PC-9 (cell line): ENCODE data around the gene RAB20. TPM values are rescaled to one million over a fixed set of nuclear protein-coding genes. Genes with fewer than 3 reads are reported as not detected.

ENCODE experiments used
- BruUV-seq: library from RNA; stranded (reverse); fragments of 400-500 nt; replicated peaks from 2 replicates; lab custom pipeline; 2021; lab: Mats Ljungman, UMichigan
- CTCF ChIA-PET: fragments of 300-600 bp; sonication (Branson Sonifier 250); formaldehyde crosslinking; loops from one replicate; lab custom pipeline; 2022; ENCODE audit warnings: antibody characterized with exemption; lab: Charles Lee
- POLR2A ChIA-PET: fragments of 300-600 bp; sonication (Branson Sonifier 250); formaldehyde crosslinking; loops from one replicate; lab custom pipeline; 2022; ENCODE audit warnings: antibody characterized with exemption; ENCODE audit not compliant: unreplicated experiment; lab: Charles Lee
- DNase-seq, 2 experiments: peaks; one replicate each; pipeline versions ENCODE4 v3.0.0 to v3.0.0-alpha.2; 2015 to 2022; ENCODE audit warnings: mixed read lengths in 1 of 2
- H2AFZ ChIP-seq: fragments of 200-600 bp; sonication (generic); 2 replicates; pipeline ENCODE4 v1.8.1; 2017; ENCODE audit warnings: antibody characterized with exemption
- H3F3A ChIP-seq: fragments of 200-600 bp; sonication (generic); 2 replicates; pipeline ENCODE4 v1.8.1; 2017; ENCODE audit warnings: antibody characterized with exemption, mild to moderate bottlenecking, low read depth; ENCODE audit not compliant: insufficient read depth
- H3K27ac ChIP-seq: fragments of 200-600 bp; sonication (generic); 2 replicates; pipeline ENCODE4 v1.6.1; 2016; ENCODE audit warnings: mixed run types
- H3K27me3 ChIP-seq: fragments of 200-600 bp; sonication (generic); 2 replicates; pipeline ENCODE4 v1.6.1; 2016; ENCODE audit warnings: low read depth, mixed run types; ENCODE audit not compliant: insufficient read depth
- H3K36me3 ChIP-seq: fragments of 200-600 bp; sonication (generic); 2 replicates; pipeline ENCODE4 v1.6.1; 2016; ENCODE audit warnings: low read depth, mixed run types
- H3K4me1 ChIP-seq: fragments of 200-600 bp; sonication (generic); replicated peaks from 2 replicates; pipeline ENCODE4 v1.6.1; 2016; ENCODE audit warnings: mixed run types; ENCODE audit not compliant: insufficient read depth
- H3K4me2 ChIP-seq: fragments of 200-600 bp; sonication (generic); 2 replicates; pipeline ENCODE4 v1.6.1; 2017; ENCODE audit warnings: mixed run types
- H3K4me3 ChIP-seq: fragments of 200-600 bp; sonication (generic); 2 replicates; pipeline ENCODE4 v1.6.1; 2016; ENCODE audit warnings: mixed run types
- H3K79me2 ChIP-seq: fragments of 200-600 bp; sonication (generic); 2 replicates; pipeline ENCODE4 v1.6.1; 2017; ENCODE audit warnings: low read depth, mixed run types
- H3K9me2 ChIP-seq: fragments of 200-600 bp; sonication (generic); 2 replicates; pipeline ENCODE4 v1.8.1; 2017; ENCODE audit warnings: mild to moderate bottlenecking; ENCODE audit not compliant: insufficient read depth
- H3K9me3 ChIP-seq: fragments of 200-600 bp; sonication (generic); 2 replicates; pipeline ENCODE4 v1.8.1; 2016; ENCODE audit warnings: low read depth; ENCODE audit not compliant: insufficient read depth
- H4K20me1 ChIP-seq: fragments of 200-600 bp; sonication (generic); 2 replicates; pipeline ENCODE4 v1.8.1; 2017; ENCODE audit not compliant: insufficient read depth
- CTCF ChIP-seq: fragments of 200-600 bp; sonication (generic); conservative IDR thresholded peaks from 2 replicates; pipeline ENCODE4 v1.6.1; 2017; ENCODE audit warnings: mixed run types, antibody characterized with exemption, mild to moderate bottlenecking, moderate library complexity
- EZH2 ChIP-seq: fragments of 200-600 bp; sonication (generic); IDR thresholded peaks from 2 replicates; pipeline ENCODE4 v1.8.0; 2017; ENCODE audit warnings: antibody characterized with exemption, low read depth
- intact Hi-C: fragments of 100-400 bp; cut with micrococcal nuclease; formaldehyde crosslinking; loops from one replicate; pipeline ENCODE4 v1.10.0; 2022; ENCODE audit not compliant: unreplicated experiment
- total RNA-seq: library from RNA; stranded (reverse); gene quantifications from 2 replicates; pipeline ENCODE4 v1.2.3, GENCODE V29; 2021

RAB20 gene
- total RNA-seq, 1 experiment from 2014 or later, result 31.9 TPM

- Histone ChIP-seq H3K4me3 (no peak overlapping the region), H3F3A (peaks cover 12% of the 10 kb centered on the region; the same call in 1 of the 2 replicates), H3K79me2 (peaks cover 84% of the 10 kb centered on the region), H3K36me3 (0 out of 2 replicates have a peak, but pooled peaks cover 4% of the 10 kb centered on the region), H3K27me3 (no peaks in the 10 kb centered on the region), H3K27ac (no peak overlapping the region), H2AFZ (no peak overlapping the region), H3K4me2 (no peak overlapping the region), H4K20me1 (no peaks in the 10 kb centered on the region), H3K9me2 (no peaks in the 10 kb centered on the region), H3K9me3 (no peaks in the 10 kb centered on the region; the same call in 1 of the 2 replicates), H3K4me1 (peaks cover 7% of the 10 kb centered on the region; the same call in 1 of the 2 replicates)
- ChIA-PET CTCF (no interaction called here), POLR2A (interaction anchor here (0.5 kb wide), 1 partner anchor 343 kb away, joined by 6 read pairs; no protein-coding TSS in a partner anchor)
- no peak for TF ChIP-seq EZH2
- TF ChIP-seq CTCF, result no peak
- no TSS peak for BruUV-seq
- intact Hi-C loops, result no loop called here
- DNase-seq, result no peak
Measured at GRCh38 chr13:110541526-110541920, 20.0 kb downstream of the RAB20 start.

DNA sequence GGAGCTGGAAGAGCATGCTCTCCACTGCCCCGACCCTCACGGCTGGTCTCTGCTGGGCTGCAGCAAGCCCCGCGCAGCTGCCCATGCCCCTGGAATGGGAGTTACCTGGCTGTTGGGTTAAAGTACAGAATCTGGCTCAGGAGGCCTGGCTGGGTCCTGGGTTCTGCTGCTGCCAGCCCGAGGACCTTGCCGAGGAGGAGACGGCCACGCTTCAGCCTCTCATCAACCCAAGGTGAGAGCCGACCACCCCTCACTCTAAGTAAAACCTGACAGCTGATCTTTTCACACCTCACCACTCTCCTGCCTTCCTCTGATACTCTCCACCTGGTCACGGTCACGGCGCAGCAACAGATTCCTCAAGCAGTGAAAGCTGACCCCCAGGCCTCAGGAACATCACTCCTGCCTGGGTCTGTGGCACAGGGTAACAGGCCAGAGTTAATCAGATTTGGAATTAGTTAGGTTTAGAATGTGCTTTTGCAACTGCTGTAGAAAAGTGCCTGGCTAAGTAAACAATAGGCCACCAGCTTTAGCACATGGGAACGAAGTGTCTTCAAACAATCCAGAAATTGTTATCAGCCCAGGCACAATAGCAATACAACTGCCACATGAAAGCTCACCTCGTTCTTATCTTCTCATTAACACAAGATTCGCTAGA, 20.5 kb downstream of the RAB20 start:
- CTCF ChIA-PET, result no interaction called here
- 0 out of 2 replicates have a peak, but pooled peaks cover 8% of the 10 kb centered on the region for H3F3A ChIP-seq
- no peak overlapping the region for H3K4me2 ChIP-seq
- H3K79me2 ChIP-seq, result peaks cover 83% of the 10 kb centered on the region
- no peak for TF ChIP-seq CTCF
- no peak for TF ChIP-seq EZH2
- no peaks in the 10 kb centered on the region; the same call in 1 of the 2 replicates for H3K9me3 ChIP-seq
- H2AFZ ChIP-seq, result no peak overlapping the region
- POLR2A ChIA-PET, result interaction anchor here (0.5 kb wide), 1 partner anchor 343 kb away, joined by 6 read pairs; no protein-coding TSS in a partner anchor
- H3K4me3 ChIP-seq, result no peak overlapping the region
- H4K20me1 ChIP-seq, result no peaks in the 10 kb centered on the region
- H3K27ac ChIP-seq, result no peak overlapping the region
- DNase-seq, result no peak
- BruUV-seq, result no TSS peak
- no peaks in the 10 kb centered on the region for H3K9me2 ChIP-seq
- H3K27me3 ChIP-seq, result no peaks in the 10 kb centered on the region
- H3K4me1 ChIP-seq, result peaks cover 2% of the 10 kb centered on the region; the same call in 1 of the 2 replicates
- H3K36me3 ChIP-seq, result 0 out of 2 replicates have a peak, but pooled peaks cover 4% of the 10 kb centered on the region
- intact Hi-C loops, result no loop called here

DNA sequence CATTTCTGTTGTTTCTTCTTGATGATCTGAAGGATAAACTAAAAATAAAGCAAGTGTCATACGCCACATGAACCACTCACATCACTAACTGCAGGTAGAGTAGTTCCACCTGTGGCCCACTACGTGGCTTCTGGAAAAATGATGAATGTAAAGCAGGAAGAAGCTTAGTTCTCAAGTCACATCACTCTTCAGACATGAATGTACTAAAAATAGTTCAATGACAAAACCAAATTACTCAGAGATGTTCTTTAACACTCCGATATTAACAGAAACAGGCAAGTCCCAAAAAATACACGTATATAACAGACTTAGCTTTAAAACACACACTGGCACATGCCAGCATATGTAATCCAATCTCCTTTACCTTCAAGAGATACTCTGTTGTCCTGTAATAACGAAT, 21.6 kb downstream of the RAB20 start:
- intact Hi-C loops, result no loop called here
- no peak for DNase-seq
- ChIA-PET CTCF (interaction anchor here (0.5 to 0.7 kb wide), 2 partner anchors 16 to 49 kb away, joined by 3 to 5 read pairs; no protein-coding TSS in a partner anchor), POLR2A (no interaction called here)
- peaks cover 82% of the 10 kb centered on the region for H3K79me2 ChIP-seq
- peaks cover 10% of the 10 kb centered on the region; the same call in 1 of the 2 replicates for H3K36me3 ChIP-seq
- no peaks in the 10 kb centered on the region for H3K27me3 ChIP-seq
- 0 out of 2 replicates have a peak, but pooled peaks cover 8% of the 10 kb centered on the region for H3F3A ChIP-seq
- no peaks in the 10 kb centered on the region; the same call in 1 of the 2 replicates for H3K9me3 ChIP-seq
- no peak overlapping the region for H3K27ac ChIP-seq
- TF ChIP-seq CTCF, result no peak
- no peak for TF ChIP-seq EZH2
- no peaks in the 10 kb centered on the region for H3K9me2 ChIP-seq
- no peak overlapping the region for H3K4me3 ChIP-seq
- no peaks in the 10 kb centered on the region for H3K4me1 ChIP-seq
- H2AFZ ChIP-seq, result no peak overlapping the region
- no peak overlapping the region for H3K4me2 ChIP-seq
- no TSS peak for BruUV-seq
- H4K20me1 ChIP-seq, result no peaks in the 10 kb centered on the region
